NCI-H2227 (cell line): ENCODE data around the gene MRPL33.

Experiments used
- DNase-seq: peaks from one replicate; lab custom pipeline; 2025; ENCODE audit not compliant: unreplicated experiment; lab: John Stamatoyannopoulos, UW

The MRPL33 gene

DNA sequence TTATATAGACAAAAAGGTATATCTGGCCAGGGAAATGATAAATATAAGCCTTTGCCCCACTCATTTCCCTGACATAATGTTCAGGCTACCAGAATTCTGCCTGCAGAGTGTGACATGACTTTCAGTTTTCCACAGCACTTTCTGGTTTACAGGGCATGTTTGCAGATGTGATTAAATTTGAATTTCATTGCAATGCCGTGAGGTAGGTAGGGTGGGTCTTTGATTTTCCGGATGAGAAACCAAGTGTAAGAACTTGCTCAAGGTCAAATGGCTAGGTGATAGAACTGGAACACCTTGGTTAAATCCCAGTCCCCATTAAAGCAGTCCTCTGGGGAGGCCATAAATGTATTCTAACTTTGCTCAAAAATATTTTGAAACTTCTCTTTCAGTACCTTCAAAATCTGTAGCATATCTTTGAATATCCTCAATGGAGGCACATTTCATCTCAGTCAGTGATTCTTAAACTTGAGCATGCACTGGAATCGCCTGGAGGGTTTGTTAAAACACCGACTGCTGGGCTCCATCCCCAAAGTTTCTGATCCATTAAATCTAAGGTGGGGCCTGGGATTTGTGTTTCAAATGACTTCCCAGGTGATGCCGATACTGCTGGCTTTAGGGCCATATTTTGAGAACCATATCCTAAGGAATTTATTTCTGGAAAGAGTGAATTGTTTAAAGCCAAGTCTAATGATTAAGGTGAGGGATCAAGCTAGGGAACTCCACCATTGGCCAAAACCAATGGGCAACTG is 35.0 kb downstream of the MRPL33 start:
- DNase-seq: no peak

DNA sequence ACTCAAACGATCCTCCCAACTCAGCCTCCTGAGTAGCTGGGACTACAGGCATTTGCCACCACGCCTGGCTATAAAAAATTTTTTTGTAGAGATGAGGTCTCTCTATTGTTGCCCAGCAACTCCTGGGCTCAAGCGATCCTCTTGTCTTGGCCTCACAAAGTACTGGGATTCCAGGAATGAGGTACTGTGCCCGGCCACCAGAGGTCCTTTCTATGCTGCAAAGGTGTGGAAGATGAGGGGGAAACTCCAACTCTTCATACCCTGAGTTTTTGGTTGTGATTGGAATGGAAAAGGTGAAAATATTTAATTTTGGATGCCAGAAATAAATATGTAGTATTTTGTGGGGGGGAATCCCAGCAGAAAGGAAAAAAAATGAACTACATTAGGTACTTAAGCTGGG is 36.0 kb downstream of the MRPL33 start:
- peak; percentile 6 for DNase-seq

DNA sequence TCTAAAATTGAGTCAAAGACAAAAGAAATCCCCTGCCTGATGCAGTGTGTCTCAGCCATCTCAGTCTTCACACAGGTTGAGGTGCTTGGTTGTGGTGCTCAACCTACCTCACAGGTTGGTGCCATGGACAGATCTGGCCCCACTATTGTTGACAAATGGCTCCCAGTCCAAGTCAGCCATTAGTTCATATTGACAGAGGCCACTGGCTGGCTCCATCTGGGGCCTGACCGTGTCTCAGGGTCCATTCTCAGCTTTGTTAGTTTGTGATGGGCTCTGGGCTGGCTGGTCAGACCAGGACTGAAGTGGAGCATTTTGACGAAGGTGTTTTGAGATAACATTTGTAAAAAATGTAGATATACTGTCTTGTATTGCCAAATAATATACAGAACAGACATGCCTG is 36.9 kb downstream of the MRPL33 start:
- no peak for DNase-seq

DNA sequence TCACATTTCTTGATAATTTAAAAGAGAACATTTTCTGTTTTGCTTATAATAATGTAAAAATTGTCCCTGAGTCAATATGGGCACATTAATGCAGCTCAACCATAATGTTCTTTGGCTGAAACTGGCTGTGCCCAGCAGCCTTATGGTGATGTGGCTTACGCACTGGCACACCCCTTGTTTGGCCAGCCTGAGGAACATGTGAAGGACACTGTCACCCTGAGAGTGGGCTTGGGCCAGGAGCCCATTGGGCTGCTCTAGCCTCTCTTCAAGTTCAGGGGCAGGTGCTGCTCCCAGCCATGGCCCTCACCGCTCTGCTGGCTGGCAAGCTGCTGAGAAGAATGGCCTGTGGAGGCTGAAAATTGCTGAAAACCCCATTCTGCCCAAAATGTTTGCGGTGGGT is 37.5 kb downstream of the MRPL33 start:
- DNase-seq: no peak

DNA sequence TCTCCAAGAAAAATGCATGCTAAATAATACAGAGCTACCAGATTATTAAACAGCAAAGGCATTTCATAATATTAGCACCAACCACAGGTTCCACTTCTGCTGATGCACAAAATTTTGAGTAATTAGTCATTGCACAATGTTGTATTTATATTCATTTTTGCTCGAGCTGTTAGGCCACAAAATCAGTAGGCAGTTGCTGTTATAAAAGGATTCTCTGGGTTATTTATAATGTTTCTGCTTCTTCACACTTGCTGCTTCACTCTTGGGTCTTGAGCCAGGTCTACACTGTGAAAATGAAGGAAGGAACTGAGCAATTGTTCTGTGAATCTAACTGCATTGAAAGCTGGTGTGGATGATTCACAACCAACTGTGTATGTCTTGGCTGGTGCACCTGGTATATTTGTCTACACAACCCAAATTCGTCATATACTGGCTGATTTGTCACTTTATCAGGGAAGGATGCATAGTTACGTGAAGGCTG is 38.3 kb downstream of the MRPL33 start:
- no peak for DNase-seq

DNA sequence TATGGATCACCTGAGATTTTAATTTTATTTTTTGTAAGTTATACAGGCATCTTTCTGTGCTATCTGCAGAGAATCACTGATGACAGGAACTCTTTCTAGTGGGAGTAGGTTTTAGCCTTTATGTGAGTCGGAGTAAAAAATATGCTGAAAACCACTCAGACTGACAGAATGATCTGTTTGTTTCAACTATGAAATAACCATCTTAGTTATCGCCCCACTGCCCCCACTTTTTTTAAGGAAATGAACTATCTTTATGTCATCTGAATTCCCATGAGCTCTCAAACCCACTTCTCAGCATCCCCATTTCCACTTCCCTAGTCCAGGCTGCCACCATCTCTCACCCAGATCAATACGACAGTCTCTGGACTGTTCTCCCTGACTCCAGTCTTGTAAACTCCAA is 38.9 kb downstream of the MRPL33 start:
- no peak for DNase-seq

DNA sequence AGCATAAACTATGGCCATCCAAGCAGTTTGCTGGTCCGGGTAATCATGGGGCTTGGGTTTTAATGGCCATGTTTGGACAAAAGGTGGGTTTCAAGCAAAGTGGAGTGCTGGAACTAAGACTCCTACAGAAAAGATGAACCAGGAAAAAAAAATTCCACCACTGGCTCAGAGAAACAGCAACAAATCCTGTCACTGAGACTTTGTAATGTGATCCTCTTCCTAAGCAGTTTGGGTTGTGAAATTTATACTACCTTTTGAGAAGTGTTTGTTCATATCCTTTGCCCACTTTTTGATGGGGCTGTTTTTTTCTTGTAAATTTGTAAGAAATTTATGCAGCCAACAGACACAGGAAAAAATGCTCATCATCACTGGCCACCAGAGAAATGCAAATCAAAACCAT is 40.2 kb downstream of the MRPL33 start:
- DNase-seq: no peak

DNA sequence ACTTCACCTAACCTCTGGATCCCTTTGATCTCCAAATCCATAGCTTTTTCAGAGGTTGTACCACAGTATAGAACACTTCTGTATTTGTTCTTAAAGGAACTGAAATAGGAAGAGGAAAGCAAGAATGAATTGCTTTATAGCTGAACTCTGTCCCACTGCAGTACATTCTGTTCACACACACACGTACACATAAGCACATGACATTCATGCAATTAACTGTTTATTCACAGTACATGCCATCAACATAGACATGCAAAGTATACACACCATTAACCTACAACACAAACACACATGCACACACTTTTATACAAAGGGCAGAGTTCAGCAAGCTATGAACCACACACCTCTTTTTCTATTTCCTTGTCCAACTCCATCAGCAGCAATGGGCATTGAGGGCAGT is 43.2 kb downstream of the MRPL33 start:
- no peak for DNase-seq

DNA sequence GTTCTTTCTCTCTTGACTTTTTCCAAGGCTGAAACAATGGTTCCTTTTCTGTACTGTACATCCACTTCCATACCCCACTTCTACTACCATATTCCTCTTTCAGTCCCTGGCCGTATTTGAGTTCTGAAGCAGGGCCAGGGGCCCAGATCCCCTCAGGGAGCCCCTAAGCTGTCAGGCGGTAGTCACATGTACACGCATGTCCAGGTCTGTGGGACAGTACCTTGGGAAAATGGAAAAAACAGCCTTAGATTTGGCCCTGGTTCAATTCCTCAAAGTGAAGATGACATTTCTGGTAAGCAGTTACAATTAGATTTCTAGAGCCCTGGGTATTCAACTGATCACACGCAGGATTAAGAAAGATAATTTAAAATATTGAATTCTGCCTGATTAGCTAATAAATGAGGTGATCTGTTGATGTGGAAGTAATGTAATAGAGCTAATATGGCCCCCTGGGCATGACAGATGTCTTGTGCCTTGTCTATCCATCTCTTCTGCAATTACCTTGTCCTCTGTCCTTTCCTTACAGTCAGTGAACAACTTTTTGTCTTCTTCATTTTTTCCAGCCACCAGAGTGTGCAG is 44.4 kb downstream of the MRPL33 start:
- DNase-seq: no peak

DNA sequence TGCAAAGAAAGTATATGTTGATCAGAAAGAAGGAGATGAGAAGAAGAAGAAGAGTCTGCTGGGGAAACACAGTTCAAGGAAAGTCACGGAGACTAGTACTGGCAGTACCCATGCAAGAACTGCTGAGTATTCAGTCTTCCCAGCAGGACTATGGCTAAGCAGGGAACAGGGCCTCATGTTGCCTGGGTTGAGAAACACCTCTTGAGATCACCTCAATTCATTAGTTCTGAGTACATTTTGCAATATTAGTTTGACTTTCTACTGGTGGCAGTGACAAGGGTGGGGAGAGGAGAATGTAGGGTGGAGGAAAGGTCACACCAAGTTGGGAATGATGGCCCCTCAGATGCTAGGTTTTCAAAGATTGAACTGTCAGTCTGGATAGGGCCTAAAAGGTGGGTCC is 50.5 kb downstream of the MRPL33 start:
- no peak for DNase-seq

DNA sequence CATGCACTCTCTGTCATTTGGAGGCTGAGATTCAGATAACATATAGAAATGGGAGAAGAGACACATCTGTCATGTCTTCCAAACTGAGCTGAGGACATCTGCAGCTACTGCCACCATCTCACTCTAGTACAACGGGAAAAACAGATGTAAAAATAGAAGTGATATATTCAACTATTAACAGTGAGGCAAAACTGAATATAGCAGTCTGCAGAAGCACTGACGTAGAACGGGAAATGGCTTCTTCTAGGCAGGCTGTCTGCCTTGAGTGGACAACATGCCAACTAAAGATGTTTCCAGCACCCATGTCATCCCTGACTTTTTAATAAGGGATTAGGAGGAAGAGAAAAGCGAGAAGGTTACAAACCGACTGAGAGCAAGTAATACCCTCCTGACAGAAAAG is 51.6 kb downstream of the MRPL33 start:
- DNase-seq: no peak

DNA sequence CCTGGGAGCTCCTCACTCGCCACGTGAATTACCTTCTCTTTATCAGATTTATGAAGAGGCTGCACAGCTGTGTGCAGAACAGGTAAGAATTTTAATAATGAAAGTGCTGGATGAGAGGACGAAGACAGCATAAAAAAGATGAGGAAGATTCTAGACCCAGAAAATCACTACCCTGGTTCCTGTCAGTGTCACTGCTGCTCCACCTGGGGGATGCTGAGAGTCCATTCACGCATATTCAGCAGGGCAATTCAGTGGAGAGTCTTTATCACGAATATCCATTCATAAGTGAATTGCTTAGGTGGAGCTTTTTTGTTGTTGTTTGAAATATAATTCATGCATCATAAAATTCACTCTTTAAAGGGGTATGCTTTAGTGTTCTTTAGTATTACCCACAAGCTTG is 52.0 kb downstream of the MRPL33 start:
- DNase-seq: no peak

DNA sequence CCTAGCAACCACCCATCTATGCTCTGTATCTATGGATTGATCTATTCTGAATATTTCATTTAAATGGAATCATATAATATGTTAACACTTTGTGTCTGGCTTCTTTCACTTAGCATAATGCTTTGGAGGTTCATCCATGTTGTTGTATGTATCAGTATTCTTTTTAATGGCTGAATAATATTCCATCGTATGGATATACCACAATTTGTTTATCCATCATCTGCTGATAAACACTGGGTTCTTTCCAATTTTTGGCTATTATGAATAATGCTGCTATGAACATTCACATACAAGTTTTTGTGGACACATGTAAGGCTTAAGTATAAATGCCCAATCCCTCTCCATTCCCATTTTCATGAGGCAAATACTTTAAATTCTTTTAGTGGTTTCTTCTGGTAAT is 52.9 kb downstream of the MRPL33 start:
- no peak for DNase-seq

DNA sequence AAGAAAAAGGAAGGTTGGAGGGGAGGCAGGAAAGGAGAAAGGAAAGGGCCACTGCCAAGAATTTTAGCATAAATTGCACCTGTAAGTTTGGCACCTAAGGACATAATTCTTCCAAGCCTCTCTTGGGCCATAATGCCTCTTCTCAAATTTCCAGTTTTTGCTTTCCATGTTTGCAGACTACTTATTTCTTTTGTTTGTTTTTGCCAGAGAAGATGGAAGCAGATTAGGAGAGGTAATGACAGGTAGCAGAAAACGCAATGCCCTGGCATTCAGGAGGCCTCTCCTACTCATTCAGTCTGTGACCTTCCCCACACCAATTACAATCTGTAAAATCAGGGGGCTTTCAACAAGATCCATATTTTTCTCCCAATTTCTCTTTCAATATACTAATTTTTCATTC is 56.8 kb downstream of the MRPL33 start:
- DNase-seq: no peak
